Measurements from ENCODE around the gene GALNT14. TPM values are rescaled to one million over a fixed set of nuclear protein-coding genes. Genes with fewer than 3 reads are reported as not detected.

The GALNT14 gene
- total RNA-seq, 1 experiment from 2014 or later, result not detected

DNA sequence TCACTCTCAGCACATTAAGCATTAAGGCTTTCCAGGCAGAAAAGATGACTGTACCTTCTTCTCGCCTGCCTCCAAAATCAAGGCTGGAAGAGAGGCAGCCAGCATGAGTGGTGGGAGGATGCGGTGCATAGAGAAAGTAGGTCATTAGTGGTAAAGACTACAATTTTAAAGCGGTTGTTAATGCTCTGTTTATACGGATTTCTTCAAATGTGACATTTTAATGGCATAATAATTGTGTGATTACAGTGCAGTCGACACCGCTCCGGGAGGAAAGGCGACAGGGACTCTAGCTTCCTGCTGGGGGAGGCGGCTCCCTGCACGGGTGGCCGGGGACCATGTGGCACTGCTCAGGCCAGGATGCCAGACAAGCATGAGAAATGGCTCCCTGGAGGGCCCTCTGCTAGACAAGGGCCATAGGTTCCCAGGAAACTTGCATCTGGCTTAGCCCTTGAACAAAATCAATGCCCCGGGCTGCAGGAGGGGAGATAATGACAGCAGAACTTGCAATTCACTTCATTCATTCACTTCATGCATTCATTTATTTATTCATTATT lies 129.6 kb downstream of the GALNT14 start:
- Histone ChIP-seq H3K27me3 (peaks cover 44% of the 10 kb centered on the region; the same call in 1 of the 2 replicates), H3K4me3 (no peak overlapping the region), H3K4me1 (no peaks in the 10 kb centered on the region), H3K27ac (no peak overlapping the region), H3K9me3 (replicated peaks) (no peaks in the 10 kb centered on the region), H3K36me3 (no peaks in the 10 kb centered on the region)
- no peak for DNase-seq

DNA sequence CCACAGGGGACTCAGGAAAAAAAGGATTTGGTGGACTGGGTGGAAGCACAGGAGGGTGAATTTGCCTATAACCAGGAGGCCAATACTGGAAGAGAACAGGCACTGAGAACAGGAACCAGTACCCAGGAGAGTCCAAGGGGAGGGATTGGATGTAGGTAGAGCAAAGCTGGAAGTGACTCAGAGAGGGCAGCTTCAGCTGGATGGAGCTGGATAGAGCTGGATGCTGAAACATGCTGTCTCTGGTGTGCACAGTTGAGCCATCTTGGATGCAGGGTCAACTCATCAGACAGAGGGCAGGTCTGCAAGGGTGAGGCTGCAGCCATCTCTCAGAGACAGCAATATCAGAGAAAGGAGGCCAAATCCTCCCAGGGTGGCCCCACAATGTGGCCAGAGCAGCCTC lies 134.0 kb downstream of the GALNT14 start:
- H3K4me1 ChIP-seq, result no peaks in the 10 kb centered on the region
- H3K36me3 ChIP-seq, result no peaks in the 10 kb centered on the region
- H3K27ac ChIP-seq, result no peak overlapping the region
- H3K27me3 ChIP-seq, result peaks cover 40% of the 10 kb centered on the region
- no peak for DNase-seq
- H3K4me3 ChIP-seq, result no peak overlapping the region
- no peaks in the 10 kb centered on the region for H3K9me3 ChIP-seq (replicated peaks)

DNA sequence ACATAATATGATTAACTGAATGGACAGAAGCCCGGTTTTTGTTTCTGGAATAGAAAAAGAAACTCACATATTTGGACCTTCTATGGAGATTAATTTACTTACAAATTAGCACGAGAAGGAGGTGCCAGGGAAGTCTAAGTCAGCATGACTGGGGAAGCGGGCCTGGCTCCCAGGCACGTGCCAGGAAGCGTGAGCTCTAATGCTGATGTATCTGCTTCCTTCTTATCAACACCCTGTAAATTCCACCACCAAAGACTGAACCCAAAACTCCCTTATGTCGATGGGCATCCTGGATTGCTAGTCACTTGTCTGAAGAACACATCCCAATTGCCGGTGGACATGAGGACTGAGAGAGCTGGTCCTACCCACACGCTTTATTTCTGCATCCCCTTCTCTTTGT lies 134.5 kb downstream of the GALNT14 start:
- H3K9me3 ChIP-seq (replicated peaks), result no peaks in the 10 kb centered on the region
- no peaks in the 10 kb centered on the region for H3K4me1 ChIP-seq
- peaks cover 45% of the 10 kb centered on the region for H3K27me3 ChIP-seq
- no peaks in the 10 kb centered on the region for H3K36me3 ChIP-seq
- DNase-seq, result no peak
- H3K4me3 ChIP-seq, result no peak overlapping the region
- no peak overlapping the region for H3K27ac ChIP-seq

DNA sequence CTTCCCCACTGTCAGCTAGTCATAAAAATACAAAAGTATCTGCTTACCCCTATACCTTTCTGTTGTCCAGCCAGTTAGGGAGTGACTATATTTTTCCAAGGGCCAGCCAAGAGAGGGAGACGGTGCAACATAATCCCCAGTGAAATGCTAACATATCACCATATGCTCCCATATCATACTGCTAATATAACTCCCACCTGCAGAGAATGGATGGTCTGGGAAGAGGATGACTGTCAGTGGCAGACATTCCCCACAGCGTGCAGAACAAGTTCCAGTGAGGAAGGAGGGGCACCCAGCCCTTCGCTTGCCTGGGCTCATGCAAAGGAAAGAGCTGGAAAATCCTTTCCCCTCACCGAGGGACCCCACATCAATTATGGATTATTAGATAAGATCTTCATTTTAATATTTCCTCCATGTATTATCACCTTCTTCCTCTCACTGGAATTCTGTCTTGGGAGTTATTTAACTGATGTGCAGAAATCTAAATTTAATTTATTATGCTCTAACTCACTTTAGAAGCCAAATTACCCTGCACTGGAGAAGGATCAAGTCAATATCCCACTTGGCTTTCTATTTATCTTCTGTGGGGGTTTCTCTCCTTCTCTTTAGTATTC lies 135.6 kb downstream of the GALNT14 start:
- Histone ChIP-seq H3K4me3 (no peak overlapping the region), H3K27me3 (peaks cover 52% of the 10 kb centered on the region), H3K27ac (no peak overlapping the region), H3K9me3 (replicated peaks) (no peaks in the 10 kb centered on the region), H3K4me1 (no peaks in the 10 kb centered on the region), H3K36me3 (no peaks in the 10 kb centered on the region)
- DNase-seq, result no peak

DNA sequence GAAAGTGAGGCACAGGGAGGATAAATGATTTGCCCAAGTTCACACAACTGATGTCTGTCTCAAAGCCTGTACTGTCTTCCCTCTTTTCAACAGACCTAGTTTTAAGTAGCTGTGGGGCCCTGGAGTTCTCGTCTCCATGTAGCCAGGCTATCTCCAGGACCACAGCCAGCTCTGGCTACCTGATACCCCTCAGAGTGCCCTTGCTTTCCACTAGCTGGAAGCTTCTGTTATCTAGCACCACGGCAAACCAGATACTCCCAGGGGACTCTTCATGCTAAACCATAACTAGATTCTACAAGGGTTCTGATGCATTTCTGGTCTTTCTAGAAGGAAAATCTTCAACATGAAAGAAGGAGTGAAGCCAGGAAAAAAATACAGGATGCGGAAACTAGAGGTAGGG lies 137.3 kb downstream of the GALNT14 start:
- Histone ChIP-seq H3K27ac (no peak overlapping the region), H3K36me3 (no peaks in the 10 kb centered on the region), H3K4me1 (no peaks in the 10 kb centered on the region), H3K27me3 (peaks cover 45% of the 10 kb centered on the region), H3K4me3 (no peak overlapping the region), H3K9me3 (replicated peaks) (no peaks in the 10 kb centered on the region)
- DNase-seq, result peak in 1 of 2 experiments; percentile 20

DNA sequence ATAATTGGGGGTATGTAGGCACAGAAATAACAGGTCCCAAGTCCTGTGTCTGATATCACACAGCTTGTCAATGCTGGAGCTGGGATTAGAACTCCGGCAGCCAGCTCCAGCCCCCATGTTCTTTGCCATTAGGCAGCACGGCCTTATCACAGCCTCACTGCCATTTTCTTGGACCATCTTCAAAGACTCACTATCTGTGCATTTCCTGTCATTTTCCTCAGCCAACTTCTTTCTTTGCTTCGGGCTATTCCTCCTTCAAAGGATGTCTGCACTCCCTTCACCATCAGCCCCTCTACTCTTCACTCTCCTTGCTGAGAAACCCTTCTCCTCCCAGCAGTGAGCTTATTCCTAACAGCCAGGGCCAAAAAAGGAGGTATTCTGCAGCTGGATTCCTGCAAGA lies 139.6 kb downstream of the GALNT14 start:
- Histone ChIP-seq H3K4me3 (no peak overlapping the region), H3K27me3 (peaks cover 43% of the 10 kb centered on the region), H3K27ac (no peak overlapping the region), H3K4me1 (no peaks in the 10 kb centered on the region), H3K36me3 (no peaks in the 10 kb centered on the region), H3K9me3 (replicated peaks) (no peaks in the 10 kb centered on the region)
- no peak for DNase-seq

DNA sequence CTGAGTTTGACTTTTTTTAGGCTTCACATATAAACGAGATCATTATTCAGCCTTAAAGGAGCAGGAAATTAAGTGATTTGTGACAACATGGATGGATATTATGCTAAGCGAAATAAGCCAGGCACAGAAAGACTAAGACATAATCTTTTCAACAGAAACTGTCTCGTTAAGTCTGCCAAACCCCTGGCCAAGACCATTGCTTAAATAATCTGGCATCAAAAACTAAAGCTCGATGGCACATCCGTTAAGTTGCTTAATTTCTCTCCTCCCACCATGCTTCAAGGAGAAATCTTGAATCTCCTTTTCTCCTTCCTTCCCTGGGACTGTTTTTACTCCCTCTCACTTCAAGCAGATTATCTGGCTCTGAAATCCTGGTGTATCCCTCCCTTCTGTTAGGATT lies 140.3 kb downstream of the GALNT14 start:
- no peaks in the 10 kb centered on the region for H3K36me3 ChIP-seq
- no peak for DNase-seq
- no peak overlapping the region for H3K4me3 ChIP-seq
- no peaks in the 10 kb centered on the region for H3K4me1 ChIP-seq
- peaks cover 42% of the 10 kb centered on the region for H3K27me3 ChIP-seq
- no peak overlapping the region for H3K27ac ChIP-seq
- no peaks in the 10 kb centered on the region for H3K9me3 ChIP-seq (replicated peaks)

DNA sequence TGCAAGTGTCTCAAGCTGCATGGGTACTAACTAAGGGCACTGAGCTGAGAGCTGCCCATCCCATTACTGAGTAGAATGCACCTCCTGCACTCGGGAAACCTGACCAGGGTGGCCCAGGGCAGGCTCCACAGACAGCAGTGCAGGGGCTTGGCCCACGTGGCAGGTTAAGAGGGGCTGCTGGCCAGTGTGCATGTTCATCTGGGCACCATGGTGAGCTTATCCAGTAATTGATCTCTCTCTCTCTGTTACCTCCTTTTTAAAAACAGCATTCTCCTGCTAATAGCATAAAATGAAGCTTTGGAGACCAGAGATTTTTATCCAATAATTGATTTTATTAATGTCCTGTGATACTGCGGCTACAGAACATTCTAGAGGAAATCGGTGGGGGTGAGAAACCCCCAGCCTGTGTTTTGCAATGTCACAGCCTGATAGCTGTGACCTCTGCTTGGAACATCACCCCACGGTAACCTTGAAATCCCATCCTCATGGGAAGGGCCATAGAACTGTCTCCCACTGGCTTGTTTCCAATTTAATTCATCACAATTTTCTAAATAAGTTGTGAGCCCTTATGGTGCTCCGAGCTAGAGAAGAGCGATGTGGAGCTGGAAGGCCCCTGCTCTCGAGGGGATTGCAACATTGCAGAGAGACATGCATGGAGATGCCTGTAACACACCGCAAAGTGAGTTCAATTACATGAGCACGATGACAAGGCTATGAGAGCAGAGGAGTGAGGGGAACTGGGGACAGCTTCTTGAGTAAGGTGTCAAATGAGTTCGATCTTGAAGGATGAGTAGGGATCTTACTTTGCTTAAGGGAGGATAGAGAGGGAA lies 143.8 kb downstream of the GALNT14 start:
- no peak for DNase-seq
- H3K27me3 ChIP-seq, result peaks cover 33% of the 10 kb centered on the region
- H3K36me3 ChIP-seq, result no peaks in the 10 kb centered on the region
- H3K9me3 ChIP-seq (replicated peaks), result no peaks in the 10 kb centered on the region
- no peaks in the 10 kb centered on the region for H3K4me1 ChIP-seq
- H3K4me3 ChIP-seq, result no peak overlapping the region
- no peak overlapping the region for H3K27ac ChIP-seq

DNA sequence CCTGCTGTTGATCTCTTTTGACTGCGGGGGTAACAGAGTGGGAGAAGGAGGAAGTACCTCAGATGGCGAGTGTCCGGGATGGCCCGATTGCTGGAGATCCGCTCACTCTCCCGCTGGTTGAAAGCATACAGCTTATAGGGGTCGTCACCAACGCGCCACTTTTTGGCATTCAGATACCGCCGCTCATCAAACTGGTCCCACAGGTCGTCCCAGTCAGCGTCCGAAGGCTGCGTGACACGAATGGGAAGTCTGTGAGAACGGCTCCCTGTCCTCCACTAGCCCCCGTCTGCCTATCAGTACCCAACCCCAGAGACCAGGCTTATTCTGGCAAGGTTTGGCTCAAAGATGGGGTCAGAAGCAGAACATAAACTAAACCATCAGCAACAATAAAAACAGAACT lies 145.5 kb downstream of the GALNT14 start:
- H3K36me3 ChIP-seq, result no peaks in the 10 kb centered on the region
- no peak overlapping the region for H3K4me3 ChIP-seq
- peaks cover 20% of the 10 kb centered on the region for H3K27me3 ChIP-seq
- H3K9me3 ChIP-seq (replicated peaks), result no peaks in the 10 kb centered on the region
- H3K4me1 ChIP-seq, result no peaks in the 10 kb centered on the region
- no peak overlapping the region for H3K27ac ChIP-seq
- no peak for DNase-seq

DNA sequence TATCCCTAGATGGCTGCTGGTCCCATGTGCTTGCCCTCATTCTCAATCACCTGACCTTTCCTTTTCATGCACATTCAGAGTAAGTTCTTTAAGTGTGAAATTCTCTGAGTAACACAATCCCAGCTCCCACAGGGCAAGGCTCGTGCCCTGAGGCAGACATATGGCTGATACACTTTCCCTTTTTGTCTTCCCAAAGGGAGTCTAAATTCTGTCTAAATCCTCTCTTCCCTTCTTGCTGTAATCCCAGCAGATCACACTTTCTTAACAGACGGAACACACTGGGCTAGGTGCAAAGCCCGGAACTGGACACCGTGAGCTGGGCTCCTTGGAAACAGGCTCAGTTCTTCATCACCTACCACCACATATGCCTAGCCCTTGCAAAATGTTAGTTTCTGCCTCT lies 147.6 kb downstream of the GALNT14 start:
- H3K4me1 ChIP-seq, result no peaks in the 10 kb centered on the region
- no peaks in the 10 kb centered on the region for H3K36me3 ChIP-seq
- peak in 1 of 2 experiments; percentile 9 for DNase-seq
- H3K9me3 ChIP-seq (replicated peaks), result no peaks in the 10 kb centered on the region
- peaks cover 12% of the 10 kb centered on the region for H3K27me3 ChIP-seq
- H3K27ac ChIP-seq, result no peak overlapping the region
- H3K4me3 ChIP-seq, result no peak overlapping the region

DNA sequence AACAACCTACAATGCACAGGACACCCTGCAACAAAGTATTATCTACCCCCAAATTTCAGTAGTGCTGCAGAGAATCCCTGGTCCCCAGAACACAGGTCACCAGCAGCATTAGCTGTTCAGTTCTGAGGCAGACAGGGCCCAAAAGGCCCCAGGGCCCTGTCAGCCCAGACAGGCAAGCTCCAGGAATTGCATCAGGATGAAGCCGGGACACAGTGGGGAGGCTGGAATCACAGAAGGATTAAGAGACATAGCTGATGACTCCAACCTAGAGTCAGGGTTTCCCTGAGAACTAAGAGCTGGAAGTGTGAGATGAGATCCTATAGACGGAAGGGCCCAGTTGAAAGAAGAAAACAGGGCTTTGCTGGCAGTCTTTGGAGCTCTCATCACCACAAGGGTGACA lies 148.1 kb downstream of the GALNT14 start:
- no peaks in the 10 kb centered on the region for H3K36me3 ChIP-seq
- no peak overlapping the region for H3K4me3 ChIP-seq
- no peak for DNase-seq
- H3K4me1 ChIP-seq, result no peaks in the 10 kb centered on the region
- no peaks in the 10 kb centered on the region for H3K9me3 ChIP-seq (replicated peaks)
- peaks cover 8% of the 10 kb centered on the region for H3K27me3 ChIP-seq
- no peak overlapping the region for H3K27ac ChIP-seq

DNA sequence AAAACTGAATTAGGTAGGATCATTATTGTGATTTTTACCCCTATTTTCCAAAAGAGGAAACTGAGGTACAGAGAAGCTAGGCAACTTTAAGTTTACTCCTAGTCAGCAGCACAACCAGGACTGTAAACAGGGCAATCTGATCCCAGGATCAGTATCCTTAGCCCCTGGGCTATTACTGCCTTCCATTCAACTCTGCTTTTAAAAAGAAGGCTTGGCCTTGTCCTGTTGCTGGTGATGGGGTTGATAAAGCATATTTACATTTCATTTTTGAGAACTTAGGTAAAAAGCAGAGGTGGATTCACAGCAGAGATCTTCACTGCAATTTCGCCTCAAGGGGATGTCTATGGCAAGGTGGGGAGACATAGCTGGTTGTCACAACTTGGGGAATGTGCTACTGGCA lies 148.5 kb downstream of the GALNT14 start:
- Histone ChIP-seq H3K36me3 (no peaks in the 10 kb centered on the region), H3K4me3 (no peak overlapping the region), H3K27me3 (peaks cover 6% of the 10 kb centered on the region), H3K9me3 (replicated peaks) (no peaks in the 10 kb centered on the region), H3K4me1 (no peaks in the 10 kb centered on the region), H3K27ac (no peak overlapping the region)
- DNase-seq, result no peak

DNA sequence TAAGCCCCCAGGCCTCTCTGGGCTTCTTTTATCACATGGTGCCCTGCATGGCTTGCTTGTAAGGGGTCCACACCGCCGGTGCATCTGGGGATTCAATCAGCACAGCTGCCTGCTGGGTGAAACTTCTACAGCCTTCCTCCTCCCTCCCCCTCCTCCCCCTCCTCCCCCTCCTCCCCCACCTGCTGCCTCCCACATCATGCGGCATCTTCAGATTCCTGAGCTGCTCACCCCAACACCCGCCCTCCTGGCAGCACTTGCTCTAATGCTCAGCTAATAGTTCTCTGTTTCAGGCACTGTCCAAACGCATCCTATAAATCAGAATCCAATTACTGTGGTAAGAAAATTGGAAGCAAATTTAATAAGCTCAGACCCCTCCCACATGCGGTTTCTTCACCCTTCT lies 150.7 kb downstream of the GALNT14 start:
- Histone ChIP-seq H3K27me3 (no peaks in the 10 kb centered on the region; the same call in none of the 2 replicates), H3K4me3 (no peak overlapping the region), H3K4me1 (no peaks in the 10 kb centered on the region), H3K27ac (no peak overlapping the region), H3K36me3 (no peaks in the 10 kb centered on the region), H3K9me3 (replicated peaks) (no peaks in the 10 kb centered on the region)
- DNase-seq, result no peak

DNA sequence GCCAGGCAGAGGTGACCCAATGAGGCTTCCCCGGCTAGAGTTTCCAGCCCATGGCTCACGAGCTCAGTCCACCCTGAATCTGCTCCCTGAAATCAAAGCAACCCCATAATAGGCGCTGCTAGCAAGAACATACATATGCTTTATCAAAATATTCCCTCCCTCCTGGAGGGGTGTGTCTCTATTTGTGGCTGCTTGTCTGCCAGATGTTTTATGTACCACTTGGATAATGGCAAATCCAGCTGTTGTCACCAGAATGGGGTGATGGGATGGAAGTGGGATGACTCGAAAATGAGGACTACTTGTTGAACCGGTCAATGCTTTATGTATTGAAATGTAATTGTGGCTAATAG lies 152.0 kb downstream of the GALNT14 start:
- H3K36me3 ChIP-seq, result no peaks in the 10 kb centered on the region

DNA sequence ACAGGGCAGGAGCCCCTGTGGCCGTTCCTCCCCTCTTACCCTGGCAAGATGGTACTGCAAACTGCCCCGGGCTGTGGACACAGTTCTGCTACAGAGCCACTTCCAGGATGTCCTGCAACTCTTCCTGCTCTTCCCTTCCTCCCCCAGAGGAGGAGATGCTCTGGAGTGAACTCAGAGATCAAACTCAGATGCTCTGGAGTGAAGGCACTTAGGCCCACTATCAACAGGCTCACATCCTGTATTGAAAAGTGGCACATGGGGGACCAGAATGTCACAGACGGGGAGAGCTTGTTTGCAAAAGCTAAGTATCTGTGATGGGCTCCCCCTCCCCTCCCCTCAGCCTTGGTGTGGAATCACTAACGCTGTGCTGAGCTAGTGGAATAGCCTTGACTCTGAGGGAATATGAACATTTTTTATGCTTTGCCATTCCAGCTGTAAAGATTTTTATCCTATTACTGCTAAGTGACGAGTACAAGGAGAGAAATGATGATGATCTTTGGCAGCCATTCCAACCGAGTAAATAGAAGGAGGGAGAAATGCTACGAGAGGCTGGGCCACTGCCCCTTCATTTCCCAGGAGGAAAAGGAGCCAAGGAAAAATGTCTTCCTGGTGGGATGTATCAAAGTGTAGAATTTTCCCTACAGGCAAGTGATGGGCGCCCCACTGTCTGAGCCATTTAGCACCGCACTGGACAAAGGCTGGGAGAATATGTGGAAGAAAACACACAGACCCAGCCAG lies 152.6 kb downstream of the GALNT14 start:
- Histone ChIP-seq H3K36me3 (no peaks in the 10 kb centered on the region), H3K4me1 (no peaks in the 10 kb centered on the region), H3K4me3 (no peak overlapping the region), H3K27ac (no peak overlapping the region), H3K27me3 (no peaks in the 10 kb centered on the region; the same call in 1 of the 2 replicates), H3K9me3 (replicated peaks) (no peaks in the 10 kb centered on the region)
- no peak for DNase-seq

More for the DNA sequence above, 152.0 kb downstream of the GALNT14 start:
- no peaks in the 10 kb centered on the region for H3K9me3 ChIP-seq (replicated peaks)
- H3K4me3 ChIP-seq, result no peak overlapping the region
- no peaks in the 10 kb centered on the region for H3K4me1 ChIP-seq
- no peaks in the 10 kb centered on the region; the same call in 1 of the 2 replicates for H3K27me3 ChIP-seq
- no peak for DNase-seq
- H3K27ac ChIP-seq, result no peak overlapping the region

Data from SJCRH30 (cell line).